PC-3 (cell line): ENCODE measurements around the gene OGDH. TPM values are rescaled to one million over a fixed set of nuclear protein-coding genes. Genes with fewer than 3 reads are reported as not detected.
"Not testable (repeated sequence)": the region's sequence is repeated elsewhere in the genome, so short reads cannot be mapped to it uniquely, and the experiment has no call there.

Source experiments
- ATAC-seq: fragments of 200-7000 bp; cut with Tn5 transposase; 2 replicates; pipeline ENCODE4 v1.9.1; 2020; ENCODE audit warnings: mild to moderate bottlenecking, moderate library complexity
- BruUV-seq: library from RNA; stranded (reverse); fragments of 400-500 nt; replicated peaks from 2 replicates; lab custom pipeline; 2021; lab: Mats Ljungman, UMichigan
- CTCF ChIA-PET: fragments of 300-600 bp; sonication (Branson Sonifier 250); formaldehyde crosslinking; loops from one replicate; lab custom pipeline; 2022; ENCODE audit warnings: antibody characterized with exemption; lab: Charles Lee
- POLR2A ChIA-PET: fragments of 300-600 bp; sonication (Branson Sonifier 250); formaldehyde crosslinking; loops from one replicate; lab custom pipeline; 2022; ENCODE audit warnings: antibody characterized with exemption; ENCODE audit not compliant: unreplicated experiment; lab: Charles Lee
- DNase-seq: peaks from one replicate; pipeline ENCODE4 v3.0.0-alpha.2; 2015
- H2AFZ ChIP-seq: fragments of 300-600 bp; sonication (generic); 2 replicates; pipeline ENCODE4 v1.6.0; 2016; ENCODE audit warnings: antibody characterized with exemption, low read length
- H3F3A ChIP-seq: fragments of 300-600 bp; sonication (generic); one replicate; pipeline ENCODE4 v1.6.0; 2017; ENCODE audit warnings: antibody characterized with exemption, low read length, control low read depth, mild to moderate bottlenecking; ENCODE audit not compliant: unreplicated experiment
- H3K27ac ChIP-seq: fragments of 300-600 bp; sonication (generic); 2 replicates; pipeline ENCODE4 v1.5.1; 2016; ENCODE audit warnings: mild to moderate bottlenecking, low read length
- H3K27me3 ChIP-seq: fragments of 300-600 bp; sonication (generic); 2 replicates; pipeline ENCODE4 v1.6.1; 2016; ENCODE audit warnings: low read length, mixed read lengths
- H3K36me3 ChIP-seq: fragments of 300-600 bp; sonication (generic); 2 replicates; pipeline ENCODE4 v1.6.1; 2016; ENCODE audit warnings: low read depth, mixed run types, low read length, mixed read lengths
- H3K4me1 ChIP-seq: fragments of 300-600 bp; sonication (generic); 2 replicates; pipeline ENCODE4 v1.5.1; 2016; ENCODE audit warnings: low read length; ENCODE audit not compliant: insufficient read depth
- H3K4me2 ChIP-seq: fragments of 300-600 bp; sonication (generic); 2 replicates; pipeline ENCODE4 v1.6.0; 2016; ENCODE audit warnings: low read length
- H3K4me3 ChIP-seq: fragments of 300-600 bp; sonication (generic); 2 replicates; pipeline ENCODE4 v1.5.1; 2016; ENCODE audit warnings: mild to moderate bottlenecking, low read length, mixed read lengths
- H3K79me2 ChIP-seq: fragments of 300-600 bp; sonication (generic); 2 replicates; pipeline ENCODE4 v1.6.1; 2017; ENCODE audit warnings: low read length, mixed read lengths
- H3K9ac ChIP-seq: fragments of 300-600 bp; sonication (generic); 2 replicates; pipeline ENCODE4 v1.6.0; 2016; ENCODE audit warnings: mild to moderate bottlenecking, low read length
- H3K9me2 ChIP-seq: fragments of 300-600 bp; sonication (generic); replicated peaks from 2 replicates; pipeline ENCODE4 v1.6.1; 2016; ENCODE audit warnings: mixed run types, low read length, mixed read lengths
- H3K9me3 ChIP-seq: fragments of 300-600 bp; sonication (generic); 2 replicates; pipeline ENCODE4 v1.6.1; 2016; ENCODE audit warnings: low read length, mixed read lengths
- H4K20me1 ChIP-seq: fragments of 300-600 bp; sonication (generic); 2 replicates; pipeline ENCODE4 v1.6.1; 2016; ENCODE audit warnings: low read length, mixed read lengths
- CTCF ChIP-seq: fragments of 300-600 bp; sonication (generic); conservative IDR thresholded peaks from 2 replicates; pipeline ENCODE4 v1.5.1; 2017; ENCODE audit warnings: antibody characterized with exemption, low read depth, mild to moderate bottlenecking, low read length
- EZH2 ChIP-seq: fragments of 300-600 bp; sonication (generic); IDR thresholded peaks from one replicate; pipeline ENCODE4 v1.6.1; 2017; ENCODE audit warnings: antibody characterized with exemption, mild to moderate bottlenecking, low read length; ENCODE audit not compliant: unreplicated experiment
- EZH2phosphoT487 ChIP-seq: fragments of 300-600 bp; sonication (generic); IDR thresholded peaks from 2 replicates; pipeline ENCODE4 v1.6.1; 2018; ENCODE audit warnings: mild to moderate bottlenecking, antibody characterized with exemption, low read length, borderline replicate concordance
- intact Hi-C: fragments of 100-400 bp; cut with micrococcal nuclease; formaldehyde crosslinking; loops from 2 replicates; pipeline ENCODE4 v1.9.0; 2023
- total RNA-seq: library from RNA; depleted of rRNA; stranded (reverse); fragments of >200 nt; gene quantifications from 2 replicates; pipeline ENCODE4 v1.2.3, GENCODE V29; 2014

OGDH gene
- total RNA-seq, 1 experiment from 2014 or later, result 66.2 TPM

DNA sequence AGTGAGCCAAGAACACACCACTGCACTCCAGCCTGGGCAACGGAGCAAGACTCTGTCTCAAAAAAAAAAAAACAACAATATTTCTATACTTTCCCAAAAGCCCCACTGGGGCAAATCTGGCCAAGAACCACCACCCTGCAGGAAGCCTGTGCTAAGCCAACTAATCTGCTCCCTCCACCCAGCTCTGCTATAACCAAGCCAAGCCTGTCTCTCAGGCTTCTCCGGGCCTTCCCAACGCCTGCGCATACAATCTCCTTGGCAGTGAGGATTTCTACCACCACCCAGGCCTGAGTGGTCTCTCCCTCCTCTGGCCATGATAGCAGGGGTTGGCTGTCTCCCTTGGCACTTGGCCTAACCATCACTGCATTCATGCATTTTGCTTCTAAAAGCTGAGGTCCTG is 46.9 kb upstream of the OGDH start:
- peaks cover 6% of the 10 kb centered on the region; the same call in 1 of the 2 replicates for H3K36me3 ChIP-seq
- no peak overlapping the region for H3K4me2 ChIP-seq
- intact Hi-C loops, result no loop called here
- H3F3A ChIP-seq, result no peaks in the 10 kb centered on the region
- CTCF ChIA-PET, result interaction anchor here (0.7 kb wide), 1 partner anchor 22 kb away, joined by 4 read pairs; no protein-coding TSS in a partner anchor
- ATAC-seq (no peak), DNase-seq (no peak)
- BruUV-seq, result no TSS peak
- no peak overlapping the region for H3K27ac ChIP-seq
- H3K9me2 ChIP-seq, result no peaks in the 10 kb centered on the region
- H3K79me2 ChIP-seq, result no peaks in the 10 kb centered on the region
- no peaks in the 10 kb centered on the region for H3K9me3 ChIP-seq
- H2AFZ ChIP-seq, result no peak overlapping the region
- H3K4me3 ChIP-seq, result no peak overlapping the region
- no peaks in the 10 kb centered on the region for H3K27me3 ChIP-seq
- H3K9ac ChIP-seq, result no peak overlapping the region
- POLR2A ChIA-PET, result no interaction called here
- peaks cover 16% of the 10 kb centered on the region for H3K4me1 ChIP-seq
- H4K20me1 ChIP-seq, result no peaks in the 10 kb centered on the region
- TF ChIP-seq EZH2phosphoT487 (no peak), EZH2 (no peak), CTCF (no peak)

GRCh38 chr7:44561481-44561880 is 44.9 kb upstream of the OGDH start:
- intact Hi-C loops, result no loop called here
- Histone ChIP-seq H2AFZ (no peak overlapping the region), H3K79me2 (no peaks in the 10 kb centered on the region), H4K20me1 (peaks cover 6% of the 10 kb centered on the region; the same call in 1 of the 2 replicates), H3K27ac (no peak overlapping the region), H3K4me1 (peaks cover 16% of the 10 kb centered on the region), H3K9me2 (no peaks in the 10 kb centered on the region), H3K36me3 (peaks cover 16% of the 10 kb centered on the region; the same call in 1 of the 2 replicates), H3K9me3 (no peaks in the 10 kb centered on the region), H3K9ac (no peak overlapping the region), H3K4me3 (no peak overlapping the region), H3K27me3 (no peaks in the 10 kb centered on the region), H3K4me2 (no peak overlapping the region), H3F3A (no peaks in the 10 kb centered on the region)
- ChIA-PET CTCF (no interaction called here), POLR2A (no interaction called here)
- DNase-seq (no peak), ATAC-seq (no peak)
- BruUV-seq, result no TSS peak
- TF ChIP-seq EZH2 (no peak), EZH2phosphoT487 (no peak), CTCF (no peak)

- Histone ChIP-seq H3K27me3 (no peaks in the 10 kb centered on the region), H3K36me3 (peaks cover 16% of the 10 kb centered on the region; the same call in 1 of the 2 replicates), H3K9ac (no peak overlapping the region), H3K9me3 (no peaks in the 10 kb centered on the region), H3K79me2 (no peaks in the 10 kb centered on the region), H4K20me1 (peaks cover 6% of the 10 kb centered on the region; the same call in 1 of the 2 replicates), H3K4me2 (no peak overlapping the region), H3K9me2 (no peaks in the 10 kb centered on the region), H3K27ac (peak overlapping the region; percentile 11; the same call in 1 of the 2 replicates), H2AFZ (no peak overlapping the region), H3K4me3 (no peak overlapping the region), H3F3A (no peaks in the 10 kb centered on the region), H3K4me1 (peaks cover 16% of the 10 kb centered on the region)
- POLR2A ChIA-PET, result no interaction called here
- ATAC-seq, result peak; percentile 56
- DNase-seq, result peak; percentile 72
- no peak for TF ChIP-seq EZH2
- TF ChIP-seq EZH2phosphoT487, result no peak
- no peak for TF ChIP-seq CTCF
- no TSS peak for BruUV-seq
- CTCF ChIA-PET, result no interaction called here
- intact Hi-C loops, result no loop called here
Measured at GRCh38 chr7:44561962-44562621, 44.3 kb upstream of the OGDH start.

DNA sequence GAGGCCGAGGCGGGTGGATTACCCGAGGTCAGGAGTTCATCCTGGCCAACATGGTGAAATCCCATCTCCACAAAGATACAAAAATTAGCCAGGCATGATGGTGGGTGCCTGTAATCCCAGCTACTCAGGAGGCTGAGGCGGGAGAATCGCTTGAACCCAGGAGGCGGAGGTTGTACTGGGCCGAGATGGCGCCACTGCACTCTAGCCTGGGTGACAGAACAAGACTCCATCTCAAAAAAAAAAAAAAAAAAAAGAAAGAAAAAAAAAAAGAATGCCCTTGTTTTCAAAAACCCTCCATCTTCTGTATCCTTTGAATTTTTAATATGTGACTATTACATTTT is 43.8 kb upstream of the OGDH start:
- H3K4me2 ChIP-seq, CTCF ChIA-PET, ATAC-seq, H3K27me3 ChIP-seq, intact Hi-C loops, H3F3A ChIP-seq, H3K4me3 ChIP-seq, H3K79me2 ChIP-seq, POLR2A ChIA-PET, H3K9me3 ChIP-seq, DNase-seq, H4K20me1 ChIP-seq, BruUV-seq, H3K9ac ChIP-seq, H3K9me2 ChIP-seq, H2AFZ ChIP-seq: not testable (repeated sequence)
- Histone ChIP-seq H3K36me3 (peaks cover 20% of the 10 kb centered on the region; the same call in 1 of the 2 replicates), H3K4me1 (peaks cover 16% of the 10 kb centered on the region), H3K27ac (peak overlapping the region; percentile 11; the same call in 1 of the 2 replicates)
